Effector memory CD4-positive, alpha-beta T cell (primary cell): Measurements from ENCODE around the gene GCK.

Experiments
- DNase-seq, 3 donors: peaks; one replicate each; pipeline ENCODE4 v3.0.0-alpha.2; 2020
- H3K27ac ChIP-seq: 2 replicates; pipeline ENCODE4 v1.7.0; 2013; ENCODE audit warnings: mild to moderate bottlenecking, low read length, moderate library complexity; ENCODE audit not compliant: insufficient read depth, poor library complexity, severe bottlenecking
- H3K27me3 ChIP-seq: replicated peaks from 2 replicates; pipeline ENCODE4 v1.7.0; 2013; ENCODE audit warnings: mild to moderate bottlenecking, low read length; ENCODE audit not compliant: insufficient read depth, control insufficient read depth, poor library complexity, severe bottlenecking
- H3K36me3 ChIP-seq: 2 replicates; pipeline ENCODE4 v1.7.0; 2013; ENCODE audit warnings: mild to moderate bottlenecking, low read length, moderate library complexity; ENCODE audit not compliant: control insufficient read depth, insufficient read depth
- H3K4me1 ChIP-seq: 2 replicates; pipeline ENCODE4 v1.7.0; 2013; ENCODE audit warnings: low read length, mild to moderate bottlenecking; ENCODE audit not compliant: control insufficient read depth, insufficient read depth, poor library complexity, severe bottlenecking
- H3K4me3 ChIP-seq: 2 replicates; pipeline ENCODE4 v1.7.0; 2013; ENCODE audit warnings: low read length, low read depth, mild to moderate bottlenecking; ENCODE audit not compliant: insufficient read depth, poor library complexity, severe bottlenecking
- H3K9me3 ChIP-seq: 2 replicates; pipeline ENCODE4 v1.7.0; 2013; ENCODE audit warnings: mild to moderate bottlenecking, low read length, moderate library complexity; ENCODE audit not compliant: control insufficient read depth

Gene GCK

DNA sequence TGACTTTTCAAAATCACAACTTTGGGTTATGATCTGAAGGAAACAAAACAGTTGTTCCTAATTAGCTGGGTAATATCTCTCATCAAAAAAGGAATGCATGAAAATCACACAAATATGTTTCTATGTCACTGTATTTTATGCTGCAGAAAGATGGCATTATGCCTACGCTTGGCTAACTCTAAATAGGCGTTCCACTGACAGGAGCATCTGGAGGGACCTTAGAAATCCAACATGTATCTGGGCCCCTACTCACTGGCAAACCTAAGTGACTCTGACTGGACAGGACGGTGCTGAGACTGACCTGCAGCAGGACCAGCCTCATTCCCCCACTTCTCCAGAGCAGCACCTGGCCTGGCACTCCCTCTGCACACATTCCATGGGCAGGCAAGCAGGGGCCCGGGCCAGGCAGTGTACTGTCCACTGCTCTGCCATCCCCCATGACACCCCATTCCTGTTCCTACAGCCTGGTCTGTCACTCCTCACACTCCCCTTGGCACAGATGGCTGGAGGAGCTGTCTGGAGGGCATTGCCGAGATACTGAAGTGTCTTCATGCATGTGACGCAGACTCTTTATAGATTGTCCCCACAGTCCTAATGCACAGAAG lies 45.5 kb downstream of the GCK start:
- no peak overlapping the region for H3K27ac ChIP-seq
- H3K4me3 ChIP-seq = no peak overlapping the region
- H3K4me1 ChIP-seq = peaks cover 7% of the 10 kb centered on the region
- DNase-seq = no peak
- no peaks in the 10 kb centered on the region for H3K36me3 ChIP-seq
- H3K9me3 ChIP-seq = no peaks in the 10 kb centered on the region
- no peaks in the 10 kb centered on the region for H3K27me3 ChIP-seq

GRCh38 chr7:44142028-44142427 lies 47.2 kb downstream of the GCK start:
- DNase-seq = no peak
- no peaks in the 10 kb centered on the region for H3K9me3 ChIP-seq
- H3K4me1 ChIP-seq = peaks cover 7% of the 10 kb centered on the region
- no peaks in the 10 kb centered on the region for H3K27me3 ChIP-seq
- no peaks in the 10 kb centered on the region for H3K36me3 ChIP-seq
- no peak overlapping the region for H3K27ac ChIP-seq
- no peak overlapping the region for H3K4me3 ChIP-seq

- Histone ChIP-seq H3K27ac (no peak within 1 kb of the TSS), H3K27me3 (no peaks in the 10 kb centered on the region), H3K9me3 (no peaks in the 10 kb centered on the region), H3K4me3 (no peak within 1 kb of the TSS), H3K4me1 (peaks cover 7% of the 10 kb centered on the region), H3K36me3 (no peaks in the 10 kb centered on the region)
- DNase-seq = no peak
These were observed 47.9 kb downstream of the GCK start, which contains the start of gene MYL7 for GRCh38 chr7:44141221-44141850. MYL7 (minus strand) TSS chr7:44141332; CDS start chr7:44141305, 27 bp downstream.

- no peak overlapping the region for H3K4me3 ChIP-seq
- no peaks in the 10 kb centered on the region for H3K27me3 ChIP-seq
- DNase-seq = no peak
- no peak overlapping the region for H3K27ac ChIP-seq
- H3K4me1 ChIP-seq = peaks cover 3% of the 10 kb centered on the region
- H3K9me3 ChIP-seq = no peaks in the 10 kb centered on the region
- H3K36me3 ChIP-seq = no peaks in the 10 kb centered on the region
These were observed 48.9 kb downstream of the GCK start for GRCh38 chr7:44140341-44140740.

DNA sequence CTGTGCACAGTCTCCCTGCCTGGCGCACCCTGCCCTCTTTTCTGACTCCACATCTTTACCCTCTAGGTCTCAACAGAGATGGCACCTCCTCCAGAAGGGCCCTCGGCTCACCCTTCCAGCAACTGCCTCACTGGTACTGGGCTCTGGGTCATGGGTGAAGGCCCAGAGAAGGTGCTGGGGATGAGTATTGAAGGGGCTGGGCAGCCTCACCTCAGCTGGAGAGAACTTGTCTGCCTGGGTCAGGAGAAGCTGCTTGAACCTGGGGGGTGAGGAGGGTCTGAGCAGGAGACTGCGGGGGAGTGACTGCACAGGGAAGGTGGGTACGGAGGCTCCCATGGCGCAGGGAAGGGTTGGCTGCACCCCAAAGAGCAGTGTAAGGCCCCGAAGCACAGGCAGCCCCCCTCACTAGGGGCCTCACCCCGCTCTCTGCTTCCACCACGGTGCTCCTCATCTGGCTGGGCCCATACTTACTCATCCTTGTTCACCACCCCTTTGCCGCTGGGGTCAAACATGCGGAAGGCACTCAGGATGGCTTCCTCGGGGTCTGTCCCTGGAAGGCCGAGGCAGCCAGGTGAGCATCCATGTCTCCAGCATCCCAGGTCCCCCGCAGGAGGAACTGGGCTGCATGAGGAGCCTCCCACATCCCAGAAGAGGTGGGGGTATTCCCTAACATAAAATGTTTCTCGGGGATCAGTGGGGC lies 49.8 kb downstream of the GCK start:
- no peaks in the 10 kb centered on the region for H3K27me3 ChIP-seq
- no peaks in the 10 kb centered on the region for H3K36me3 ChIP-seq
- DNase-seq = no peak
- no peaks in the 10 kb centered on the region for H3K9me3 ChIP-seq
- no peak overlapping the region for H3K27ac ChIP-seq
- H3K4me3 ChIP-seq = no peak overlapping the region
- no peaks in the 10 kb centered on the region for H3K4me1 ChIP-seq

- Histone ChIP-seq H3K36me3 (no peaks in the 10 kb centered on the region), H3K4me1 (no peaks in the 10 kb centered on the region), H3K9me3 (no peaks in the 10 kb centered on the region), H3K27ac (no peak overlapping the region), H3K4me3 (no peak overlapping the region), H3K27me3 (no peaks in the 10 kb centered on the region)
- DNase-seq = no peak
These were observed 50.5 kb downstream of the GCK start for GRCh38 chr7:44138698-44139097.

DNA sequence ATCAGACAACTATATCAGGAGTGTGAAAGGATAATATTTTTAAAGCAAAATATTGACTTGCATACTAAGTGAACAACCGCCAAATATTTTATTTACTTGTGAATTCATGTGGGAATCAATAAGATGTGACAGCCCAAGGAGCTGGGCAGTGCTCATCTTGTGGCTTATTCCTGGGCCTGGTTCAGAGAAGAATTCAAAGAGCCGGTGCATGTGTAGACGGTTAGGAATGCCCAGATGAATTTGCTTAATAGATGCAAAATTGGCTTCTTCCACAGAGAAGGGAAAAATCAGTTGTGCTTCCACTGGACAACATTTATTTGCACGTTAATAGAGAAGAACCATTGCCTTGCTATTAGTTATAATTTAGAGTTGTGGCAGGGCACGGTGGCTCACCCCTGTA lies 52.5 kb downstream of the GCK start:
- Histone ChIP-seq H3K27me3 (no peaks in the 10 kb centered on the region), H3K4me1 (no peaks in the 10 kb centered on the region), H3K9me3 (no peaks in the 10 kb centered on the region), H3K4me3 (no peak overlapping the region), H3K36me3 (no peaks in the 10 kb centered on the region), H3K27ac (no peak overlapping the region)
- DNase-seq = no peak

DNA sequence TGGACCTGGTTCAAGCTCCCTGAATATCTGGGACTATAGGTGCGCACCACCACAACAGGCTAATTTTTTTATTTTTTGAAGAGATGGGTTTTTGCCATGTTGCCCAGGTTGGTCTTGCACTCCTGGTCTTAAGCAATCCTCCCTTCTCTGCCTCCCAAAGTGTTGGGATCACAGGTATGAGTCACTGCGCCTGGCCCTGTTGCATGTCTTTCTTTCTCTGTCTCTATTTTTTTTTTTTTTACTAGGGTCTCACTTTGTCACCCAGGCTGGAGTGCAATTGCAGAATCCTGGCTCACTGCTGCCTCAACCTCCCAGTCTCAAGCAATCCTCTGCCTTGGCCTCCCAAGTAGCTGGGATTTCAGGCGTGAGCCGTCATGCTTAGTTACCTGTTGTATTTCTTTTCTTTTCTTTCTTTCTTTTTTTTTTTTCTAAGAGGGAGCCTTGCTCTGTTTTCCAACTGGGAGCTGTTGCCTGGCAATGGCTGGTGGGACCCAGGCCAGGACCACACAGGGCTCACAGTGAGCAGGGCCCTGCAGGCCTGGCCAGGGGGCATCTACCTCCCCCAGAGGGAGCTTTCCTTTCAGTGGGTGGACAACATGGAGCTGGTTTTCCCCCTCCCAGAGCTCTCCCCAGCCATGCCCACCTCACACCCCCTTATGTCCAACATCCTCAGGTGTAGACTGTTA lies 54.2 kb downstream of the GCK start:
- Histone ChIP-seq H3K36me3 (no peaks in the 10 kb centered on the region), H3K27ac (no peak overlapping the region), H3K9me3 (no peaks in the 10 kb centered on the region), H3K27me3 (no peaks in the 10 kb centered on the region), H3K4me1 (no peaks in the 10 kb centered on the region), H3K4me3 (no peak overlapping the region)
- DNase-seq = no peak

DNA sequence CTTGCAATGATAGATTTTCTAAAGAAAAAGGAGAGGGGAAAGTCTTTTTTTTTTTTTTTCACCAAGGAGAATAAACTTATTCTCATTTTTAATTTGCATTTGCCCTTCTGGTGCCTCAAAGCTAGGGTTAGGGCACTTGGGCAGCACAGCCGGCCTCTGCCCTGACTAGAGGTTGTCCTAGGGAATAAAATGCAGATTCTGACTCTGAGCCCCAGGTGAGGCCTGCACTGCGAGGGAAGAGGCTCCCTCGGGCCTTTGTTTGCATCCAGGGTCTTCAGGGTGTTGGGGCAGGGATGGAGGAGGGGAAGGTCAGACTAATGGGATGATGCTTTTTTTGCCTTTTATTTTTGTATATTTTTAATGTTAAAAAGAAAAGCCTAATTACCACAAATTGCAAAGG lies 55.9 kb downstream of the GCK start:
- H3K36me3 ChIP-seq = no peaks in the 10 kb centered on the region
- no peak for DNase-seq
- H3K4me1 ChIP-seq = no peaks in the 10 kb centered on the region
- H3K9me3 ChIP-seq = no peaks in the 10 kb centered on the region
- H3K4me3 ChIP-seq = no peak overlapping the region
- no peaks in the 10 kb centered on the region for H3K27me3 ChIP-seq
- H3K27ac ChIP-seq = no peak overlapping the region

DNA sequence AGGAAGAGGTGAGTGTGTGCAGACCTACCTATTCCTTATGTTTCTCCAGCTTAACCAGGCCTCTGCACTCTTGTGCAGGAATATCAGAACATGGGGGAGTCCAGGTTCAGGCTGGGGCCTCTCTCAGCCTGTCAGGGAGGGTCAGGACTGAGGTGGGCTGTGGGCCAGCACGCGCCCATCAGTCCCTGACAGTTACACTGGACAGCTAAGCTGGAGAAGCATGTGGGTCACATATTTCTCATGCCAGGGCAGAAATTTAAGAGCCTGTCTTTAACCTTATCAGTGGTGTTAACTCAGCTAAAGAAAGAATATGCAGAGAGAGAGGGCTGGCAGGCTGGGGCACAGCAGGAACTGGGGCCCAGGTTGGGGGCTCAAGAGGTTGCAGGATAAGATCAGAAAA lies 57.2 kb downstream of the GCK start:
- Histone ChIP-seq H3K27me3 (no peaks in the 10 kb centered on the region), H3K27ac (no peak overlapping the region), H3K4me3 (no peak overlapping the region), H3K36me3 (no peaks in the 10 kb centered on the region), H3K4me1 (no peaks in the 10 kb centered on the region), H3K9me3 (no peaks in the 10 kb centered on the region)
- no peak for DNase-seq
